NCI-H2227 treated with DMSO at 0.1 percent for 48 hours (cell line): ENCODE data around the gene BCLAF3.

Experiments used
- DNase-seq: peaks from one replicate; lab custom pipeline; 2025; lab: John Stamatoyannopoulos, UW

The BCLAF3 gene

GRCh38 chrX:19966056-19966455 is 24.8 kb downstream of the BCLAF3 start:
- DNase-seq: no peak

GRCh38 chrX:19964017-19964710 is 26.7 kb downstream of the BCLAF3 start:
- DNase-seq: no peak

- DNase-seq: no peak
Observed at GRCh38 chrX:19960913-19961312, 29.9 kb downstream of the BCLAF3 start.

- DNase-seq: no peak
Observed at GRCh38 chrX:19958552-19959486, 32.0 kb downstream of the BCLAF3 start.

GRCh38 chrX:19956923-19957322 is 33.9 kb downstream of the BCLAF3 start:
- DNase-seq: no peak

- DNase-seq: no peak
Observed at GRCh38 chrX:19956306-19956705, 34.6 kb downstream of the BCLAF3 start.

GRCh38 chrX:19955306-19955705 is 35.6 kb downstream of the BCLAF3 start:
- no peak for DNase-seq

- DNase-seq: no peak
Observed at GRCh38 chrX:19954335-19955096, 36.3 kb downstream of the BCLAF3 start.

GRCh38 chrX:19953145-19953544 is 37.7 kb downstream of the BCLAF3 start:
- no peak for DNase-seq

GRCh38 chrX:19949340-19949739 is 41.5 kb downstream of the BCLAF3 start:
- no peak for DNase-seq

- DNase-seq: no peak
Observed at GRCh38 chrX:19947612-19948011, 43.2 kb downstream of the BCLAF3 start.
